Esophagus muscularis mucosa (tissue), 3 donors: Measurements from ENCODE around the gene TIMM22.

Source experiments
- EP300 ChIP-seq: sonication (generic); formaldehyde crosslinking; IDR thresholded peaks from one replicate; pipeline ENCODE4 v1.6.1; 2017; ENCODE audit warnings: antibody characterized with exemption
- TF ChIP-seq, protein P1 (sequence below), 3 experiments: fragments of 200-600 bp in 2 of 3; fragments of 450-650 bp in 1 of 3; sonication (generic) in 2 of 3; IDR thresholded peaks; one replicate each; pipeline ENCODE4 v1.5.1; 2017 to 2019; ENCODE audit warnings: antibody characterized with exemption in 3 of 3, mild to moderate bottlenecking in 2 of 3, moderate library complexity in 1 of 3

DNA sequence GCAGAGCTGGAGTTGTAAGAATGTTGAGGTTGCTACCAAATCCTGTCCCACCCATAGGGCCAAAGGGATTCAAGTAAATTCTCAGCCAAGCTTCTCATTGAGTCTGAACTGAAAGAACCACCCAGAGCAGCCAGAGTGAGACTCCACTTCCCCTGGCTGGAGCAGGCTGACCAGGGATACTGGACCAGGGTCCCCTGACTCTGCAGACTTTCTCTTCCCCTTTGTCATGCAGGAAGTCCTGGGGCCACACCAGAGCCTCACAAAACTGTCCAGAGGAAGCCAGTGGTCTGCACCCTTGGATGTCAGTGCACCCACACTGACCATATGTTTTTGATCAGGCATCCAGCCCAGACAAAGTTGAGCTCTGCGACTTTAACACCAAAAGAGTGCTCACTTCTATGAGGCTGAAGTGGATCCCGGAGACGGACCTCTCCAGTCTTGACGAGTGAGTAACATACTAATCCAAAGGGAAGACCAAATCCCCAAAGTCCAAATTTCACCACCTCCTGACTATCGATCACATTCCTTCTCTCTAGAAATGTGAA is 21.5 kb upstream of the TIMM22 start:
- TF ChIP-seq EP300 = no peak
- TF ChIP-seq, protein P1, sequence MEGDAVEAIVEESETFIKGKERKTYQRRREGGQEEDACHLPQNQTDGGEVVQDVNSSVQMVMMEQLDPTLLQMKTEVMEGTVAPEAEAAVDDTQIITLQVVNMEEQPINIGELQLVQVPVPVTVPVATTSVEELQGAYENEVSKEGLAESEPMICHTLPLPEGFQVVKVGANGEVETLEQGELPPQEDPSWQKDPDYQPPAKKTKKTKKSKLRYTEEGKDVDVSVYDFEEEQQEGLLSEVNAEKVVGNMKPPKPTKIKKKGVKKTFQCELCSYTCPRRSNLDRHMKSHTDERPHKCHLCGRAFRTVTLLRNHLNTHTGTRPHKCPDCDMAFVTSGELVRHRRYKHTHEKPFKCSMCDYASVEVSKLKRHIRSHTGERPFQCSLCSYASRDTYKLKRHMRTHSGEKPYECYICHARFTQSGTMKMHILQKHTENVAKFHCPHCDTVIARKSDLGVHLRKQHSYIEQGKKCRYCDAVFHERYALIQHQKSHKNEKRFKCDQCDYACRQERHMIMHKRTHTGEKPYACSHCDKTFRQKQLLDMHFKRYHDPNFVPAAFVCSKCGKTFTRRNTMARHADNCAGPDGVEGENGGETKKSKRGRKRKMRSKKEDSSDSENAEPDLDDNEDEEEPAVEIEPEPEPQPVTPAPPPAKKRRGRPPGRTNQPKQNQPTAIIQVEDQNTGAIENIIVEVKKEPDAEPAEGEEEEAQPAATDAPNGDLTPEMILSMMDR (IDR thresholded peaks at IDR 0.05) = no peak
